ENCODE results near the gene GAD1.

GAD1 gene

GRCh38 chr2:170816504-170817092, at the start of gene GAD1:
TSS of gene GAD1 (plus strand) at chr2:170816887. CDS start at chr2:170818592, 1,705 bp downstream.
- DNase-seq: peak; percentile 62

DNA sequence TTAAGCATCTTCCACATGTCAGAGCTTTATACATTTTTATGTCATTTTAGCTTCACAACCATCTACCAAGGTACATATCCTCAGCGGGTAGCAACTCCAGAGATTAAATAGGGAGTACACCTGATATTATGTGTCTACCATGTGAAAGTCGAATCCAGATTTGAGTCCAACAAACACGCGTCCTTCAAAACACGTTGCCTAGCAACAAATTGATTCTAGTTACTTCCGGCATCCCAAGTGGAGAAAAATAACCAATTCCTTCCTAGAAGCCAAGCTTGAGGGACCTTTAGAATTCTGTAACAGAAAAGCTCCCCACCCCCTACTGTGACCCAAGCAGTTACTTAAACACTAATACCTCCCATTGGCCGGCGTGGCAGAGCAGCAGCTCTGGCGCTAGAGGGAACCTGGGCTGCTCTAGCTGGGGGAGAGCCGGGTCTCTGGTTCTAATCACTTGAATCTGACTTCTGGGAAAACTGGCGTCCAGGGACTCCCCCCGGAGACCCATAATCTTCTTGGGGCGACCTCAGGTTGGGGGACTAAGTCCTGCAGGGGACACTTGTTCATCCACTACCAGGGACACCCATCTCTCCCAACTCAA, 46.6 kb upstream of the GAD1 start, which contains the start of gene ERICH2:
Gene ERICH2 (plus strand): TSS at position 371 of the 598 bp plus-strand sequence. CDS start 304 bp downstream, outside the sequence.
- DNase-seq: peak; percentile 40

GRCh38 chr2:170770606-170771420, 45.9 kb upstream of the GAD1 start:
- peak; percentile 80 for DNase-seq

DNA sequence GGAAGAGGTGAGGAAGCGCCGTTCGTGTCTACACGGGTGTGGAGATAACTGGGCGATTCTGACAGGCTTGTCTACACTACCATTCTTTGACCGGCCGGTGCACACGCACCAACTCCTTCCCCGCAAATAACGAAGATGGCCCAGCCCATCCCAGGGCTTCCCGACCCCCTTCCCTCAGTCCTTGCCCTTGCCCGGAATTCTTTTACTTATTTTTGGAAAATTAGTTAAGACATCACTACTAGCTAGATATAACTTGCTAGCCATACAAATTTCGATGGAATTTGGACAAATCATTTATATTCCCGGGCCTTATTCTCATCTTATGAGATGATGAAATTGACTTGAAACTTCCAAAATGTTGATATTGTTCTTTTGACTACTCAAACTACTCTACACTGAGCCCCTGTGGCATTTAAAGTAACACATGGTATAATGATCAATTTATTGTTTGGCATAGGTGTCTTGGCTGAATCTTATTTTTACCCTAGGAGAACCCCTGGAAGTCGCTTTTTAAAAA, 45.2 kb upstream of the GAD1 start:
- no peak for DNase-seq

GRCh38 chr2:170772295-170772694, 44.4 kb upstream of the GAD1 start:
- DNase-seq: no peak

GRCh38 chr2:170774074-170774473, 42.6 kb upstream of the GAD1 start:
- no peak for DNase-seq

GRCh38 chr2:170778900-170779299, 37.8 kb upstream of the GAD1 start:
- DNase-seq: no peak

DNA sequence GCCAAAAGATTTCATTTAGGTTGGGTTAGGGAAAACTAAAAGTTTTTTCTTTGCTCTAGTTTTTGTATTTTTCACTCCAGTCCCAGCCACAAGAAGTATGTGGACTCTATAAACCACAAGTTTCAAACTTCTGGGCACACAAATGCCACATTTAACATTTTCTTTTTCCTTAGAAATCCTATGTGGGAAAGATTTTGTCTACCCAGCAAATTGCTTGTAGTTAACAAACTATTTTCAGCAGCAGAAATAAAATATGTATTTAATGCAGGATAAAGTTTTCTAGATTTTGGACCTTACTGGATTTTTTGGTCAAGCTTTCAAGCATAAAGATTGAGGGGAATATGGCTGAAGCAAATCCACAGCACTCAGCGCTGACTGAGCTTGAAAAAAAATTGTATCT, 37.4 kb upstream of the GAD1 start:
- no peak for DNase-seq

DNA sequence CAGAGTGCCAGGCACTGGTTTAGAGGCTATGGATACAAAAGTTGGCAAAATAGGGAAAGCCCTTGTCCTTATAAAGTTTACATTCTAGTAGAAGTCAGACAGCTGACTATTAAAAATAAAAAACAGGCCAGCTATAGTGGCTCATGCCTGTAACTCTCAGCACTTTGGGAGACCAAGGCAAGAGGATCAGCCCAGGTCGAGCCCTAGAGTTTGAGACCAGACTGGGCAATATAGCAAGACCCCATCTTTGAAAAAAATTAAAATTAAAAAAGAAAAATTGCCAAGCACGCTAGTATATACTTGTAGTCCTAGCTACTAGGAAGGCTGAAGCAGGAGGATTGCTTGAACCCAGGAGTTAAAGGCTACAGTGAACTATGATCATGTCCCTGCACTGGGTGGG, 34.0 kb upstream of the GAD1 start:
- DNase-seq: no peak

GRCh38 chr2:170783549-170783948, 33.1 kb upstream of the GAD1 start:
- no peak for DNase-seq

- DNase-seq: no peak
These were observed 17.7 kb upstream of the GAD1 start for GRCh38 chr2:170798996-170799395.

GRCh38 chr2:170806548-170806947, 10.1 kb upstream of the GAD1 start:
- DNase-seq: no peak

- peak; percentile 26 for DNase-seq
These were observed 3.7 kb upstream of the GAD1 start for GRCh38 chr2:170812710-170813600.

DNA sequence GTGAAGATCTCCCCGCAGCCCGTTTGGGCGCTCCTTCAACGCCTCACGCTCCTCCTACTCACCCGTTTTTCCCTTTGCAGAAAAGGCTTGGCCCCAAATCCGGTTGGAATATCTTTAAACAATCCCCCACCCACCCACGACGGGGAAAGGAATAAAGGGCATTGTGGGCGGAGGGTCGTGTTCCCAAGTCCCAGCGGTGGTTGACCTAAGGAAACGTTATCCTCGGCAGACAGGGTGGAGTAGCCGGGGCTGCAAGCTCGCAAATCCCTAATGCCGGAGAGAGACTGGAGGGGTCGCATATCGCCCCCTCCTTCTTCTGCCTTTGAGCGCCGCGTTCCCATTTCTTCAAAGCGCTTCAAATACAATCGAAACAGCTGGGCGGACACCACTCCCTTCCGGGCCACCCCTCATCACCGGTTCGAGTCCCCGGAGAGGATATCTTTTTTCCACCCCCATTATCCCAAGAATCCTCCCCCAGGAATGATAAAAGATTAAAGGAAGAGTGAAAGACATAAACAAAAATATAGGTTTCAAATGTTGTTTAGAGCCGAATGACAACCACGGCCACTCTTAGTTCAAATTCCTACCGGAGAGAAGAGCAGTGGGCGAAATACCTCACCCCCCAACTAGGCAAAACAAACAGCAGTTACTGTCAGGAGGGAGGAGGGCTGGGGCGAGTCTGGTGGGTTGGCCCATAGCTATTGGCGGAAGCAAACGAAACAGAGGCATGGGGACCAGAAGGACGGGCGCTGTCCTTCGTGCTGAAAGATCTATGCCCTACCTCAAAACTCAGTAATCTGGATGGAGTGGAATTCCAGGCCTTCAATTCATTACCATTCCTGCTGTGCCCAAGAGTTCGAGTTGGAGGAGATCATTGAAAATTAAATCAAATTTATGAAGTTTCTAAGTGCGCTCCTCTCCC, 2.8 kb upstream of the GAD1 start:
- no peak for DNase-seq

DNA sequence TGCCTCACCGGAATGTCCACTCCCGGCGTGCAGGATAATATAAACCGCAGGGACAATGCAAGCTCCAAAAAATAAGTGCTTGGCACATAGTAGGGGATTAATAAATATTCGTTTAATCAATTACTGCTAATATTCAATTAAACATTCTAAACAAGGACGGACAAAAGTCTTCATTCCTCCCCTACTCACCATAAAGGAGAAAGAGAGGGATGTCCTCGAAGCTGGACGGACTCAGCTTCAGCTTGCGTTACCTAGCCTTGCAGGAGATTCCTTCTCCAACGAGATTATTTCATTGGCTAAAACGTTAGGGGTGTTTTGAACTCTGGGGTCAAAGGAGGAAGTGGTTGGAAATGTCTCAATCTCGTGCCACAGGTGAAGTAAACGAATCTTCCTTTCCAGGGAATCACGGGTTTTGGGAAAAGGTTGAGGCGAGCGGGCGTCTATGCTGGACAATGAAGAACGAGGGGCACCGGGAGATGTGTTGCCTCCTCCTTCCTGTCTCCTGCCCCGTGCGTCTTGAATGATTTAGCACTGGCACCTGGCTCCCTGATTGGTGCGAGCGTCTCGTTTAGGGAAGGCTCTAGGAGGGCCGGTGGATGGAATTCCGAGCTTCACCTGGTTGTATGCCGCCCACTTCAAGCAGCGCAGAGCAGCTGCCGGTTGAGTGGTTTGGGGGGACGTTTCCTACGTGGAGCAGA, 2.0 kb upstream of the GAD1 start:
- DNase-seq: no peak

GRCh38 chr2:170815311-170815710, 1.4 kb upstream of the GAD1 start:
- DNase-seq: no peak

DNA sequence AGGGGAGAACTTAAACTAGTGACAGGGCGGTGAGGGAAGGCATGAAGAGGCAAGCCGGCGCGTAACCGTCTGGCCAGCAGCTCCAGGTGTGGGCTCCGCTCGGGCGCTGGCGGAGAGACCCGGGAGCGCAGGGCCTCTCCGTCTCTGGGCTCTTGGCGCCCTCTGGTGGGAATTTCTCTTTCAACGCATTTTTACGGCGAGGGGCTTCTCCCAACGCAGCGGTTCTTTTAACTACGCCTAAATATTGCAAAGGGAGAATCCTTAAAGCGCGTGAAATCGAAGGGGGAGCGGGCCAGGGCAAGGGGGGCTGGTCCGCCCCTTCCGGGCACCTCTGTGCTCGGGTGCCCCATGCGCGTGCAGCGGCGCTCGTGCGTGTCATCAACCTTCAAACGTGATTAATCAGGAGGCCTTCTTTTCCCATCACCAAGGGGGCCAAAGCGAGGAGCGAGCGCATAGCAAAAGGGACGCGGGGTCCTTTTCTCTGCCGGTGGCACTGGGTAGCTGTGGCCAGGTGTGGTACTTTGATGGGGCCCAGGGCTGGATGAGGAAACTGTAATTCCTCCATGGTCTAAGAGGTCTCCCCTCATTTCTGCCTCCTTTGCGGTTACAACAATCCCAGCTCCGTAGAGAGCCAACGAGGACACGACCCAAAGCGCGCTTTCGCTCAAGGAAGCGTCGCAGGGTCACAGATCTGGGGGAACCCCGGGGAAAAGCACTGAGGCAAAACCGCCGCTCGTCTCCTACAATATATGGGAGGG, 762 bp upstream of the GAD1 start:
- DNase-seq: peak; percentile 73

DNA sequence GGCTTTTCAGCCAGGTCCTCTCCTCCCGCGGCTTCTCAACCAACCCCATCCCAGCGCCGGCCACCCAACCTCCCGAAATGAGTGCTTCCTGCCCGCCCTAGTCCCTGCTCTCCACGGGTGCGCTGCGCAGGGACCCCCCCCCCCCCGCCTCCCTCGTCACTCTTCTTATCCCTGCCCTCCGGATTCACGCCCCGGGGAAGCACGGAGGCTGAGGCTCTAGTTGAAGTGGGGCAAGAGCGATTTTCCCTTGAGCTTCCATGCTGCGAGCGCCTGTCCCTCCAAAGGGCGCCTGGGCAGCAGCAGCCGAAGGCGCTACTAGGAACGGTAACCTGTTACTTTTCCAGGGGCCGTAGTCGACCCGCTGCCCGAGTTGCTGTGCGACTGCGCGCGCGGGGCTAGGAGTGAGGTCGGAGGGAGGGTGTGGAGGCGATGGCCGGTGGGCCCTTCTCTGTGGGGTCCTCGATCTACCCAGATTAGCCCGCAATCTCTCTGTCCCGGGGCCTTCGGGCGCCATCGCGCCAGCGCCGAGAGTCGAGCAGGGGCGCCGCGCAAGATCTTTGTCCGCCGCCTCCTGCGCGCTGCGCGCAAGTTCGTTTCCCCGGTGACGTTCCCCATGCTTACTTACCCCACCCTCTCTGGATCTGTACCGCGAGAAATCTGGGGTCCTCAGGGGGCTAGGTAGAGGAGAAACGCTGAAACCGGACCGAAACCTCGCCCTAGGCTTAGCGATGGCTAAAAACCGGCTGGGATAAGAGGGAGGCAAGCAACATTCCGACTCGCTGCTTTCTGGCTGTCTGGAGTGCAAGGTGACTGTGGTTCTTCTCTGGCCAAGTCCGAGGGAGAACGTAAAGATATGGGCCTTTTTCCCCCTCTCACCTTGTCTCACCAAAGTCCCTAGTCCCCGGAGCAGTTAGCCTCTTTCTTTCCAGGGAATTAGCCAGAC, 677 bp downstream of the GAD1 start:
- DNase-seq: peak; percentile 16
